SK-N-MC (cell line): ENCODE data around the gene ZNF358.

Source experiments
- EZH2 ChIP-seq: fragments of 200-600 bp; sonication (generic); IDR thresholded peaks from one replicate; pipeline ENCODE4 v1.6.1; 2017; ENCODE audit warnings: antibody characterized with exemption
- FOXP2 ChIP-seq: optimal IDR thresholded peaks from 2 replicates; pipeline ENCODE3; 2011; ENCODE audit warnings: mild to moderate bottlenecking, moderate library complexity; ENCODE audit not compliant: insufficient read depth; ENCODE audit errors: extremely low read length, control extremely low read depth
- POLR2AphosphoS5 ChIP-seq: IDR thresholded peaks from 2 replicates; pipeline ENCODE4 v1.6.1; 2012; ENCODE audit warnings: mild to moderate bottlenecking, low read depth, low read length, borderline replicate concordance

DNA sequence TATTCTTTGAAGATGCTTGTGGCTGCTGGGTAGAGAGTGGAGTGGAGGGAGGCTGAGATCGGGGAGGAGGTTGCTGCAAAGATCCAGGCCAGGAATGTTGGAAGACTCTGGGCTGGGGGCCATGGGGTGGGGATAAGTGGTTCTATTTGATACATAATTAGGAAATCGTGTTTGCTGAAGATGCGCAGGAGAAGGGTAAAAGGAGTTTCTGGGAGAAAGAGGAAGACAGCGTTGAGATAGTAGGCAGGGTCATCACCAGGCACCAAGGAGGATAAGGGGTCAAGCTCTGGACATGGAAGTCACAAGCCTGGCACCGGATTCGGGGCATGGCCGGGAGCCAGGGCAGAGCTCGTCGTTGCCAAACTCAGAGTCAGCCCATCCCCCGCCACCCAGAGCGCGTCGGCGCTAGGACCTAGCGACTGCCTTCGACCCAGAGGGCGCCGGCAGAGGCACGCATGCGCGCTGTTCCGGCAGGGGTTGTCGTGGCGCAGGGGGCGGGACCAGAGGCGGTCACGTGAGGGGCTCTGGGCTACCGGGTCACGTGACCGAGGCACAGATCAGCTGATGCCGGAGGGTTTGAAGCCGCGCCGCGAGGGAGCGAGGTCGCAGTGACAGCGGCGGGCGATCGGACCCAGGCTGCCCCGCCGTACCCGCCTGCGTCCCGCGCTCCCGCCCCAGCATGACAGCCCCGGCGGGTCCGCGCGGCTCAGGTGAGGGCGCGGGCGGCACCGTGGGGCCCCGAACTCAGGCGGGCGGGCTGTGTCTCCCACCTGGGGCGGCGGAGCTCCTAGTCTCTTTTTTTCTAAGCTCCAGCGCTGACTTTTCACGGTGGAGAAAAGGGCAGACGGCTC lies 6.4 kb downstream of the ZNF358 start, which contains the start of gene MCOLN1:
- TF ChIP-seq POLR2AphosphoS5, result peak; percentile 44; the same call in 1 of the 2 replicates
- TF ChIP-seq EZH2, result no peak
- no peak for TF ChIP-seq FOXP2
